Measurements from ENCODE around the gene KCNJ10. TPM values are rescaled to one million over a fixed set of nuclear protein-coding genes. Genes with fewer than 3 reads are reported as not detected.

KCNJ10 gene
- total RNA-seq, 1 donor from 2014 or later = not detected

GRCh38 chr1:159968901-159969300 lies 101.1 kb downstream of the KCNJ10 start:
- no peaks in the 10 kb centered on the region for H3K4me1 Mint-ChIP-seq
- DNase-seq = no peak
- no peaks in the 10 kb centered on the region for H3K36me3 Mint-ChIP-seq (ENCODE audit: low read depth)
- intact Hi-C loops (cut with micrococcal nuclease) = no loop called here
- H3K27ac Mint-ChIP-seq = no peak overlapping the region
- H3K9me3 Mint-ChIP-seq = no peaks in the 10 kb centered on the region
- H3K4me3 Mint-ChIP-seq = no peak overlapping the region
- H3K27me3 Mint-ChIP-seq = peaks cover 41% of the 10 kb centered on the region

GRCh38 chr1:159965263-159965662 lies 104.7 kb downstream of the KCNJ10 start:
- DNase-seq = no peak
- peaks cover 37% of the 10 kb centered on the region for H3K27me3 Mint-ChIP-seq
- intact Hi-C loops (cut with micrococcal nuclease) = no loop called here
- H3K4me1 Mint-ChIP-seq = no peaks in the 10 kb centered on the region
- no peak overlapping the region for H3K4me3 Mint-ChIP-seq
- no peaks in the 10 kb centered on the region for H3K9me3 Mint-ChIP-seq
- no peaks in the 10 kb centered on the region for H3K36me3 Mint-ChIP-seq (ENCODE audit: low read depth)
- no peak overlapping the region for H3K27ac Mint-ChIP-seq

GRCh38 chr1:159964144-159964543 lies 105.8 kb downstream of the KCNJ10 start:
- no peaks in the 10 kb centered on the region for H3K9me3 Mint-ChIP-seq
- H3K36me3 Mint-ChIP-seq (ENCODE audit: low read depth) = no peaks in the 10 kb centered on the region
- H3K27me3 Mint-ChIP-seq = peaks cover 37% of the 10 kb centered on the region
- no peak overlapping the region for H3K27ac Mint-ChIP-seq
- intact Hi-C loops (cut with micrococcal nuclease) = no loop called here
- H3K4me3 Mint-ChIP-seq = no peak overlapping the region
- no peaks in the 10 kb centered on the region for H3K4me1 Mint-ChIP-seq
- DNase-seq = no peak

- no peak overlapping the region for H3K4me3 Mint-ChIP-seq
- no peak overlapping the region for H3K27ac Mint-ChIP-seq
- no peak for DNase-seq
- H3K27me3 Mint-ChIP-seq = peaks cover 22% of the 10 kb centered on the region
- H3K9me3 Mint-ChIP-seq = no peaks in the 10 kb centered on the region
- no peaks in the 10 kb centered on the region for H3K4me1 Mint-ChIP-seq
- H3K36me3 Mint-ChIP-seq (ENCODE audit: low read depth) = no peaks in the 10 kb centered on the region
- intact Hi-C loops (cut with micrococcal nuclease) = no loop called here
These were observed 107.8 kb downstream of the KCNJ10 start for GRCh38 chr1:159962176-159962575.

GRCh38 chr1:159961636-159962035 lies 108.3 kb downstream of the KCNJ10 start:
- peaks cover 19% of the 10 kb centered on the region for H3K27me3 Mint-ChIP-seq
- intact Hi-C loops (cut with micrococcal nuclease) = no loop called here
- no peak overlapping the region for H3K4me3 Mint-ChIP-seq
- DNase-seq = no peak
- H3K9me3 Mint-ChIP-seq = no peaks in the 10 kb centered on the region
- no peaks in the 10 kb centered on the region for H3K36me3 Mint-ChIP-seq (ENCODE audit: low read depth)
- H3K27ac Mint-ChIP-seq = no peak overlapping the region
- no peaks in the 10 kb centered on the region for H3K4me1 Mint-ChIP-seq

GRCh38 chr1:159960721-159961381 lies 109.1 kb downstream of the KCNJ10 start:
- Mint-ChIP-seq H3K4me3 (no peak overlapping the region), H3K36me3 (ENCODE audit: low read depth) (no peaks in the 10 kb centered on the region), H3K4me1 (no peaks in the 10 kb centered on the region), H3K27ac (no peak overlapping the region), H3K9me3 (no peaks in the 10 kb centered on the region), H3K27me3 (peaks cover 16% of the 10 kb centered on the region)
- intact Hi-C loops (cut with micrococcal nuclease) = no loop called here
- no peak for DNase-seq

- Mint-ChIP-seq H3K27me3 (peaks cover 15% of the 10 kb centered on the region), H3K27ac (no peak overlapping the region), H3K4me3 (no peak overlapping the region), H3K4me1 (no peaks in the 10 kb centered on the region), H3K9me3 (no peaks in the 10 kb centered on the region), H3K36me3 (ENCODE audit: low read depth) (no peaks in the 10 kb centered on the region)
- intact Hi-C loops (cut with micrococcal nuclease) = no loop called here
- no peak for DNase-seq
These were observed 110.5 kb downstream of the KCNJ10 start for GRCh38 chr1:159959451-159959850.

- DNase-seq = no peak
- no peak overlapping the region for H3K4me3 Mint-ChIP-seq
- H3K36me3 Mint-ChIP-seq (ENCODE audit: low read depth) = no peaks in the 10 kb centered on the region
- H3K9me3 Mint-ChIP-seq = no peaks in the 10 kb centered on the region
- H3K4me1 Mint-ChIP-seq = no peaks in the 10 kb centered on the region
- H3K27me3 Mint-ChIP-seq = peaks cover 17% of the 10 kb centered on the region
- intact Hi-C loops (cut with micrococcal nuclease) = no loop called here
- H3K27ac Mint-ChIP-seq = no peak overlapping the region
These were observed 111.1 kb downstream of the KCNJ10 start for GRCh38 chr1:159958719-159959380.

GRCh38 chr1:159957824-159958268 lies 112.1 kb downstream of the KCNJ10 start:
- Mint-ChIP-seq H3K4me1 (no peaks in the 10 kb centered on the region), H3K27ac (no peak overlapping the region), H3K27me3 (peaks cover 21% of the 10 kb centered on the region), H3K9me3 (no peaks in the 10 kb centered on the region), H3K36me3 (ENCODE audit: low read depth) (no peaks in the 10 kb centered on the region), H3K4me3 (no peak overlapping the region)
- intact Hi-C loops (cut with micrococcal nuclease) = no loop called here
- DNase-seq = no peak

- H3K36me3 Mint-ChIP-seq (ENCODE audit: low read depth) = no peaks in the 10 kb centered on the region
- peaks cover 35% of the 10 kb centered on the region for H3K27me3 Mint-ChIP-seq
- no peak overlapping the region for H3K27ac Mint-ChIP-seq
- intact Hi-C loops (cut with micrococcal nuclease) = no loop called here
- no peaks in the 10 kb centered on the region for H3K4me1 Mint-ChIP-seq
- DNase-seq = no peak
- H3K4me3 Mint-ChIP-seq = no peak overlapping the region
- H3K9me3 Mint-ChIP-seq = no peaks in the 10 kb centered on the region
These were observed 114.5 kb downstream of the KCNJ10 start for GRCh38 chr1:159955456-159955855.

GRCh38 chr1:159953536-159954515 lies 116.1 kb downstream of the KCNJ10 start, which contains the start of gene SLAMF9:
Gene SLAMF9, minus strand, starts transcription at chr1:159954237. Its CDS starts 100 bp downstream, at chr1:159954137.
- no peaks in the 10 kb centered on the region for H3K9me3 Mint-ChIP-seq
- H3K36me3 Mint-ChIP-seq (ENCODE audit: low read depth) = no peaks in the 10 kb centered on the region
- DNase-seq = no peak
- H3K27me3 Mint-ChIP-seq = peaks cover 47% of the 10 kb centered on the region
- no peak within 1 kb of the TSS for H3K4me3 Mint-ChIP-seq
- intact Hi-C loops (cut with micrococcal nuclease) = no loop called here
- no peak within 1 kb of the TSS for H3K27ac Mint-ChIP-seq
- no peaks in the 10 kb centered on the region for H3K4me1 Mint-ChIP-seq

GRCh38 chr1:159952932-159953331 lies 117.0 kb downstream of the KCNJ10 start:
- Mint-ChIP-seq H3K27ac (no peak overlapping the region), H3K4me1 (no peaks in the 10 kb centered on the region), H3K9me3 (no peaks in the 10 kb centered on the region), H3K27me3 (peaks cover 52% of the 10 kb centered on the region), H3K36me3 (ENCODE audit: low read depth) (no peaks in the 10 kb centered on the region), H3K4me3 (no peak overlapping the region)
- DNase-seq = no peak
- intact Hi-C loops (cut with micrococcal nuclease) = no loop called here

GRCh38 chr1:159951551-159951950 lies 118.4 kb downstream of the KCNJ10 start:
- intact Hi-C loops (cut with micrococcal nuclease) = no loop called here
- no peaks in the 10 kb centered on the region for H3K36me3 Mint-ChIP-seq (ENCODE audit: low read depth)
- no peak for DNase-seq
- H3K4me1 Mint-ChIP-seq = no peaks in the 10 kb centered on the region
- H3K27me3 Mint-ChIP-seq = peaks cover 62% of the 10 kb centered on the region
- H3K27ac Mint-ChIP-seq = no peak overlapping the region
- no peaks in the 10 kb centered on the region for H3K9me3 Mint-ChIP-seq
- no peak overlapping the region for H3K4me3 Mint-ChIP-seq

GRCh38 chr1:159951016-159951415 lies 118.9 kb downstream of the KCNJ10 start:
- Mint-ChIP-seq H3K4me1 (peaks cover under 1% of the 10 kb centered on the region), H3K9me3 (no peaks in the 10 kb centered on the region), H3K27ac (no peak overlapping the region), H3K27me3 (peaks cover 63% of the 10 kb centered on the region), H3K4me3 (no peak overlapping the region), H3K36me3 (ENCODE audit: low read depth) (no peaks in the 10 kb centered on the region)
- intact Hi-C loops (cut with micrococcal nuclease) = no loop called here
- no peak for DNase-seq

All from activated CD4-positive, alpha-beta T cell treated with anti-CD3 and anti-CD28 coated beads, Interleukin-2, amount 10 ng/mL, durations not matched to agents 24 days and 14 days (primary cell).